Muscle of back (tissue), 11 donors: ENCODE data around the gene FBXO9. TPM values are rescaled to one million over a fixed set of nuclear protein-coding genes. Genes with fewer than 3 reads are reported as not detected.
"Not testable (repeated sequence)": the region's sequence is repeated elsewhere in the genome, so short reads cannot be mapped to it uniquely, and the experiment has no call there.

Experiments
- DNase-seq, 3 donors: peaks; one replicate each; pipeline versions ENCODE4 v3.0.0 to v3.0.0-alpha.2; 2013
- polyA plus RNA-seq, 10 donors: library from polyadenylated mRNA; unstranded; fragments of 120-200 nt; gene quantifications; one replicate each; pipeline ENCODE4 v1.2.1, GENCODE V29; 2013; ENCODE audit not compliant: insufficient read length in 10 of 10

The FBXO9 gene
- polyA plus RNA-seq, 10 donors = 62.2 to 88.6 (median 68.8) TPM

GRCh38 chr6:53045891-53046673 lies 19.1 kb upstream of the FBXO9 start:
- DNase-seq = no peak

GRCh38 chr6:53048431-53049195 lies 16.6 kb upstream of the FBXO9 start:
- peak in 1 of 3 donors; percentile 81 for DNase-seq

- DNase-seq = no peak
These were observed 15.8 kb upstream of the FBXO9 start for GRCh38 chr6:53049415-53049814.

- DNase-seq = not testable (repeated sequence)
These were observed 13.1 kb upstream of the FBXO9 start for GRCh38 chr6:53052152-53052551.

GRCh38 chr6:53054532-53054931 lies 10.7 kb upstream of the FBXO9 start:
- DNase-seq = no peak

- no peak for DNase-seq
These were observed 9.3 kb upstream of the FBXO9 start for GRCh38 chr6:53055873-53056272.

- DNase-seq = no peak
These were observed 8.9 kb upstream of the FBXO9 start for GRCh38 chr6:53056273-53056672.

GRCh38 chr6:53058388-53059195 lies 6.6 kb upstream of the FBXO9 start:
- DNase-seq = peak in 2 of 3 donors; percentile 83 to 88

- peak in 2 of 3 donors; percentile 21 to 50 for DNase-seq
These were observed 5.3 kb upstream of the FBXO9 start for GRCh38 chr6:53059648-53060589.

- no peak for DNase-seq
These were observed 3.0 kb upstream of the FBXO9 start for GRCh38 chr6:53062169-53062539.

- not testable (repeated sequence) for DNase-seq
These were observed 949 bp upstream of the FBXO9 start for GRCh38 chr6:53064255-53064654.

GRCh38 chr6:53064726-53065265 lies 408 bp upstream of the FBXO9 start:
- DNase-seq = peak; percentile 98 to 100 (median 99)

- DNase-seq = peak in 1 of 3 donors; percentile 34
These were observed 843 bp downstream of the FBXO9 start for GRCh38 chr6:53066077-53066417.

- no peak for DNase-seq
These were observed 1.9 kb downstream of the FBXO9 start for GRCh38 chr6:53066874-53067706.

- DNase-seq = no peak
These were observed 2.7 kb downstream of the FBXO9 start for GRCh38 chr6:53067849-53068361.

GRCh38 chr6:53069427-53069826 lies 4.2 kb downstream of the FBXO9 start:
- no peak for DNase-seq

- DNase-seq = no peak
These were observed 5.6 kb downstream of the FBXO9 start for GRCh38 chr6:53070806-53071205.

- DNase-seq = no peak
These were observed 9.1 kb downstream of the FBXO9 start for GRCh38 chr6:53074347-53074746.

GRCh38 chr6:53080813-53081212 lies 15.6 kb downstream of the FBXO9 start:
- DNase-seq = no peak

- DNase-seq = no peak
These were observed 21.1 kb downstream of the FBXO9 start for GRCh38 chr6:53086302-53086701.
